ENCODE measurements around the gene TUBB4A.

TUBB4A gene

GRCh38 chr19:6476896-6477431 lies 25.1 kb downstream of the TUBB4A start:
- no peak overlapping the region for H3K4me3 ChIP-seq (ENCODE audit: control insufficient read depth, low read depth, low read length)
- TF ChIP-seq CTCF (conservative IDR thresholded peaks at IDR 0.05; ENCODE audit: control insufficient read depth, insufficient read depth, low read depth, low read length), result no peak

GRCh38 chr19:6476155-6476895 lies 25.8 kb downstream of the TUBB4A start:
- DNase-seq (ENCODE audit: low read depth), result peak; percentile 40
- no peak overlapping the region for H3K4me3 ChIP-seq (ENCODE audit: control insufficient read depth, low read depth, low read length)
- TF ChIP-seq CTCF (conservative IDR thresholded peaks at IDR 0.05; ENCODE audit: control insufficient read depth, insufficient read depth, low read depth, low read length), result no peak

More at GRCh38 chr19:6476896-6477431, 25.1 kb downstream of the TUBB4A start:
- DNase-seq (ENCODE audit: low read depth), result no peak

GRCh38 chr19:6475321-6476108 lies 26.6 kb downstream of the TUBB4A start:
- H3K4me3 ChIP-seq (ENCODE audit: control insufficient read depth, low read depth, low read length), result no peak overlapping the region
- DNase-seq (ENCODE audit: low read depth), result no peak
- TF ChIP-seq CTCF (conservative IDR thresholded peaks at IDR 0.05; ENCODE audit: control insufficient read depth, insufficient read depth, low read depth, low read length), result no peak

GRCh38 chr19:6473647-6474046 lies 28.5 kb downstream of the TUBB4A start:
- TF ChIP-seq CTCF (conservative IDR thresholded peaks at IDR 0.05; ENCODE audit: control insufficient read depth, insufficient read depth, low read depth, low read length), result no peak
- H3K4me3 ChIP-seq (ENCODE audit: control insufficient read depth, low read depth, low read length), result no peak overlapping the region
- no peak for DNase-seq (ENCODE audit: low read depth)

GRCh38 chr19:6472713-6473112 lies 29.4 kb downstream of the TUBB4A start:
- no peak for TF ChIP-seq CTCF (conservative IDR thresholded peaks at IDR 0.05; ENCODE audit: control insufficient read depth, insufficient read depth, low read depth, low read length)

GRCh38 chr19:6471076-6471475 lies 31.0 kb downstream of the TUBB4A start:
- no peak for TF ChIP-seq CTCF (conservative IDR thresholded peaks at IDR 0.05; ENCODE audit: control insufficient read depth, insufficient read depth, low read depth, low read length)
- DNase-seq (ENCODE audit: low read depth), result no peak

More at GRCh38 chr19:6472713-6473112, 29.4 kb downstream of the TUBB4A start:
- H3K4me3 ChIP-seq (ENCODE audit: control insufficient read depth, low read depth, low read length), result no peak overlapping the region
- no peak for DNase-seq (ENCODE audit: low read depth)

More at GRCh38 chr19:6471076-6471475, 31.0 kb downstream of the TUBB4A start:
- H3K4me3 ChIP-seq (ENCODE audit: control insufficient read depth, low read depth, low read length), result no peak overlapping the region
